Sigmoid colon (tissue), 7 donors: ENCODE measurements around the gene SOAT2. TPM values are rescaled to one million over a fixed set of nuclear protein-coding genes. Genes with fewer than 3 reads are reported as not detected.
A peak's percentile ranks its signal among the peaks of the same experiment; 100 is the strongest.

ENCODE experiments used
- DNase-seq: peaks from one replicate; pipeline ENCODE4 v3.0.0-alpha.2; 2019
- H3K27ac ChIP-seq, 4 donors: fragments of 200-600 bp; sonication (generic); one replicate each; pipeline ENCODE4 v1.5.1; 2016 to 2019; ENCODE audit warnings: mild to moderate bottlenecking in 1 of 4
- H3K27me3 ChIP-seq, 3 donors: fragments of 200-600 bp; sonication (generic); one replicate each; pipeline ENCODE4 v1.5.1; 2019; ENCODE audit warnings: mild to moderate bottlenecking in 1 of 3
- H3K36me3 ChIP-seq, 4 donors: fragments of 200-600 bp; sonication (generic); one replicate each; pipeline ENCODE4 v1.5.1; 2016 to 2019
- H3K4me1 ChIP-seq, 4 donors: fragments of 200-600 bp; sonication (generic); one replicate each; pipeline ENCODE4 v1.5.1; 2017 to 2019
- H3K4me3 ChIP-seq, 4 donors: fragments of 200-600 bp; sonication (generic); one replicate each; pipeline ENCODE4 v1.5.1; 2017 to 2019; ENCODE audit warnings: mild to moderate bottlenecking in 2 of 4, moderate library complexity in 1 of 4
- H3K9me3 ChIP-seq, 4 donors: fragments of 200-600 bp in 3 of 4; sonication (generic) in 3 of 4; one replicate each; pipeline versions ENCODE4 v1.5.1 to v1.6.1; 2013 to 2019
- EP300 ChIP-seq, 4 donors: sonication (generic); formaldehyde crosslinking; IDR thresholded peaks; one replicate each; pipeline ENCODE4 v1.6.1; 2017; ENCODE audit warnings: antibody characterized with exemption in 4 of 4
- POLR2A ChIP-seq, 2 donors: fragments of 450-650 bp; IDR thresholded peaks; one replicate each; pipeline ENCODE4 v1.6.1; 2016; ENCODE audit warnings: antibody characterized with exemption in 2 of 2, mild to moderate bottlenecking in 2 of 2, moderate library complexity in 2 of 2
- POLR2AphosphoS5 ChIP-seq, 4 donors: sonication (generic); formaldehyde crosslinking; IDR thresholded peaks; one replicate each; pipeline ENCODE4 v1.6.1; 2017; ENCODE audit warnings: antibody characterized with exemption in 4 of 4
- WGBS, 2 donors: extraction: QIAGEN DNeasy Blood & Tissue Kit; methylation state at CpG; one replicate each; pipeline ENCODE4 v1.1.7; 2013; 5-methylcytosine and 5-hydroxymethylcytosine counted together
- intact Hi-C: fragments of 100-400 bp; cut with DNase I; formaldehyde crosslinking; loops from one replicate; pipeline ENCODE4 v1.15.1; 2023
- polyA plus RNA-seq, 3 donors: library from polyadenylated mRNA; stranded (reverse); fragments of 200-250 nt; gene quantifications; one replicate each; pipeline ENCODE4 v1.2.3, GENCODE V29; 2013
- total RNA-seq, 4 donors: library from RNA; depleted of rRNA; stranded (reverse); fragments of >200 nt; gene quantifications; one replicate each; pipeline ENCODE4 v1.1.0, GENCODE V29; 2016
- TF ChIP-seq, protein P1 (sequence below), 4 experiments: fragments of 450-650 bp in 3 of 4; fragments of 200-600 bp in 1 of 4; IDR thresholded peaks; one replicate each; pipeline ENCODE4 v1.5.1; 2016 to 2019; ENCODE audit warnings: antibody characterized with exemption in 4 of 4, mild to moderate bottlenecking in 3 of 4, moderate library complexity in 2 of 4
- donor health status: healthy with polysubstance abuse.
- donor health status: Bipolar disorder and iron deficiency.
- donor health status: healthy.

SOAT2 gene
- total and polyA plus RNA-seq, 7 donors, result 0.09 to 0.55 (median 0.41) TPM; not detected in 4

DNA sequence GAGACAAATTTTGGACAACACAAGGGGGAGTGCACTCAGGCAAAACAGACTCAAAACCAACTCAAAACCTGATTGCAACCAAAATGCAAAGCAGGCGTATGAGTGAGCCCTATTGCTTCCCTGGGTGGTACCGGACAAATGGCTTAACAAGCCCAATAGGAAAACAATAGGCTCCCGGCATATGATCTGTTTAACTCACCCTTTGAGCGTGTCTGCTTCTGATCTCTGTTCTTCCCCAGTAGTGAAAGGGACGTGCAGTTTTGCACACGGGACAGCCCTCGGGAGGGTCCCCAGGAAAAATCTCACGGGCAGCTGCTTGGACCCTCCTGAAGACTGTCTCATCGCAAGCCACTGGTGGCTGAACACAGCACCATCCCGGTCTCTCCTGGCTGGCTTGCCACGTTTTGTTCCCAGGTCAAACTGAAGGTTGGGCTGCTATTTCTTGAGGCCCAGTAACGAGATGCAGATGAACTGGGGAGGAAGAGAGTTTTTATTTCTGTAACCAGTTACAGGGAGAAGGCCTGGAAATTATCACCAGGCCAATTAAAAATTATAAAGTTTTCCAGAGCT is 9.9 kb downstream of the SOAT2 start:
- no peaks in the 10 kb centered on the region for H3K27me3 ChIP-seq
- no peak overlapping the region for H3K27ac ChIP-seq
- H3K4me3 ChIP-seq, result no peak overlapping the region
- H3K36me3 ChIP-seq, result no peaks in the 10 kb centered on the region
- H3K4me1 ChIP-seq, result peaks cover 0 to 11% (median 3%) of the 10 kb centered on the region in 4 donors
- no peak for TF ChIP-seq POLR2A (IDR thresholded peaks at IDR 0.05)
- TF ChIP-seq, protein P1, sequence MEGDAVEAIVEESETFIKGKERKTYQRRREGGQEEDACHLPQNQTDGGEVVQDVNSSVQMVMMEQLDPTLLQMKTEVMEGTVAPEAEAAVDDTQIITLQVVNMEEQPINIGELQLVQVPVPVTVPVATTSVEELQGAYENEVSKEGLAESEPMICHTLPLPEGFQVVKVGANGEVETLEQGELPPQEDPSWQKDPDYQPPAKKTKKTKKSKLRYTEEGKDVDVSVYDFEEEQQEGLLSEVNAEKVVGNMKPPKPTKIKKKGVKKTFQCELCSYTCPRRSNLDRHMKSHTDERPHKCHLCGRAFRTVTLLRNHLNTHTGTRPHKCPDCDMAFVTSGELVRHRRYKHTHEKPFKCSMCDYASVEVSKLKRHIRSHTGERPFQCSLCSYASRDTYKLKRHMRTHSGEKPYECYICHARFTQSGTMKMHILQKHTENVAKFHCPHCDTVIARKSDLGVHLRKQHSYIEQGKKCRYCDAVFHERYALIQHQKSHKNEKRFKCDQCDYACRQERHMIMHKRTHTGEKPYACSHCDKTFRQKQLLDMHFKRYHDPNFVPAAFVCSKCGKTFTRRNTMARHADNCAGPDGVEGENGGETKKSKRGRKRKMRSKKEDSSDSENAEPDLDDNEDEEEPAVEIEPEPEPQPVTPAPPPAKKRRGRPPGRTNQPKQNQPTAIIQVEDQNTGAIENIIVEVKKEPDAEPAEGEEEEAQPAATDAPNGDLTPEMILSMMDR (IDR thresholded peaks at IDR 0.05), result no peak
- no peak for TF ChIP-seq POLR2AphosphoS5 (IDR thresholded peaks at IDR 0.05)
- no peak for TF ChIP-seq EP300 (IDR thresholded peaks at IDR 0.05)
- intact Hi-C loops, result no loop called here
- 35 to 70% methylated on average over 12 of the region's 12 CpGs for WGBS, 2 donors
- DNase-seq, result no peak
- H3K9me3 ChIP-seq, result no peaks in the 10 kb centered on the region

DNA sequence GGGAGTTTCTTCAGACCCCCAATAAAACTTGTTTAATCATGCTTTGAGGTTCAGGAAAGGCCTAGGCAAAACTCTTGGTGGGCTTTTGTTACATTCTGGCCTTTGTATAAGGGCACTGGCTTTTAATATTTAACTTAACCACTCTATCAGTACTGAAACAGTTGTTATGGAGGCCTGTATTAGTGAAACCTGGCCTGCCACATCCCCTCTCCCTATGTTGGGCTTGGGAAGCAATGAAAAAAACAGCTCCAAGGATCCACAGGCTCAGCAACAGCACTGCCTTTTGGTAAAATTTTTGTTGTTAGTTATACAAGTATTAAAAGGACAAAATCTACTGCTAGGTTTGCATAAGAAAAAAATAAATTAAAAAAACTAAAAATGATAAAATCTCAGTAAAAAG is 10.7 kb downstream of the SOAT2 start:
- intact Hi-C loops, result no loop called here
- no peak overlapping the region for H3K27ac ChIP-seq

DNA sequence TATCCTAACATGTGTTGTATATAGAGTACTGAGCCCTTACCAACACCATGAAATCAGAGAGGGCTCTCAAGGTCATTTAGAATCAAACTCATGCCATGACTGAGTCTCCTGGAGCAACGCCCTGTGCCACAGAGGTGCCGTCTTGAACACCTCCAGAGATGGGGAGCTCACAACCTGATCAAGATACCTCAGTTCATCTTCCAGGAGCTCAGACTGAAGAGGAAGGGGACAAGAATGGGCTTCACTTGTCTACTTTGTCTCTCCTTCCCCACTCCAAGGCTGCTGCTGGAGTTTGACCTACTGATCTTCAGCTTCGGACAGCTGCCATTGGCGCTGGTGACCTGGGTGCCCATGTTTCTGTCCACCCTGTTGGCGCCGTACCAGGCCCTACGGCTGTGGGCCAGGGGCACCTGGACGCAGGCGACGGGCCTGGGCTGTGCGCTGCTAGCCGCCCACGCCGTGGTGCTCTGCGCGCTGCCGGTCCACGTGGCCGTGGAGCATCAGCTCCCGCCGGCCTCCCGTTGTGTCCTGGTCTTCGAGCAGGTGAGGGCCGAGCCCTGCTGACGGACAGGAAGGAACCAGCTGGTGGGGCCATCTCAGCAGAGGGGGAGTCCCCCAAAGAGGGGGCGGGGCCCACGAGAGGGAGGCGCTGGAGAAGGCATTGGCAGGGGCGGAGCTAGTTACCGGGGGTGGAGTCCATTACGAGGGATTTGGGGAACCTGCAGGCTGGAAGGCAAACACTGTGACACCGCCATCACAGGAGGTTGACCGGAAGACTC is 12.0 kb downstream of the SOAT2 start:
- TF ChIP-seq, protein P1 (IDR thresholded peaks at IDR 0.05), result no peak
- TF ChIP-seq POLR2AphosphoS5 (IDR thresholded peaks at IDR 0.05) (no peak), POLR2A (IDR thresholded peaks at IDR 0.05) (no peak), EP300 (IDR thresholded peaks at IDR 0.05) (no peak)
- H3K4me1 ChIP-seq, result peaks cover 0 to 11% (median 3%) of the 10 kb centered on the region in 4 donors
- H3K4me3 ChIP-seq, result no peak overlapping the region
- H3K27me3 ChIP-seq, result no peaks in the 10 kb centered on the region
- WGBS, 2 donors, result 92 to 95% methylated on average over 33 of the region's 33 CpGs
- no peaks in the 10 kb centered on the region for H3K9me3 ChIP-seq
- H3K27ac ChIP-seq, result no peak overlapping the region
- no peak for DNase-seq
- H3K36me3 ChIP-seq, result no peaks in the 10 kb centered on the region
- intact Hi-C loops, result no loop called here

More for the DNA sequence above, 10.7 kb downstream of the SOAT2 start:
- Histone ChIP-seq H3K4me3 (no peak overlapping the region), H3K36me3 (no peaks in the 10 kb centered on the region), H3K9me3 (no peaks in the 10 kb centered on the region), H3K4me1 (peaks cover 0 to 11% (median 3%) of the 10 kb centered on the region in 4 donors), H3K27me3 (no peaks in the 10 kb centered on the region)
- no peak for DNase-seq
- TF ChIP-seq EP300 (IDR thresholded peaks at IDR 0.05) (no peak), POLR2A (IDR thresholded peaks at IDR 0.05) (no peak), POLR2AphosphoS5 (IDR thresholded peaks at IDR 0.05) (no peak)
- TF ChIP-seq, protein P1 (IDR thresholded peaks at IDR 0.05), result no peak

DNA sequence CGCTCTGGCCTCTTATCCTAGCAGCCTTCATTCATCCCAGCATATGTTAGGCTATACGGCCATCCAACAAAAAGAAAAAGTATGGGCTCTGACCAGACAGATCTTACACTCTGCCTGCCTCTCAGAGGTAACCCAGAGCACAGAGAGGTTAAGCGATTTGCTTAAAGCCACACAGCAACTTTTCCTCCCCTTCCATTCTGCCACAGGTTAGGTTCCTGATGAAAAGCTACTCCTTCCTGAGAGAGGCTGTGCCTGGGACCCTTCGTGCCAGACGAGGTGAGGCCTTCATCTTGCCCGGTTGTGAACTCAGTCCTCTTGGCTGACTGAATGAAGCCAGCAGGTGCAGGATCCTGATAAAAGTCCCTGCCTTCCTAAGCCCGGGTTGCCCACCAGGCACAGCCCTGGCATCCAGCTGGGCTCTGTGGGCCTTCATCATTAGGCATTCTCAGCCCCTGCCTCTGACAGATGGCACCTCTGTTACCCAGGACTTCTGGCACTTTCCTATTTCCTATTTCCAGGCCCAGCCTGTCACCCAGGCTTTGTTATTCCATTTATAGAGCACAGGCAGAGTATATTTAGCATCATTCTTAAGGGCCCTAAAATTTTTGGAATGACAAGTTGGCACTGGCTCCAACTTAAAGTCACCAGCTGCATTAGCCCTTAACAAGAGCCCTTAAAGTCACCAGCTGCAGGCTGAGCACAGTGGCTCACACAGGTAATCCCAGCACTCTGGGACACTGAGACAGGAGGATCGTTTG is 12.8 kb downstream of the SOAT2 start:
- 94% methylated on average over 8 of the region's 8 CpGs for WGBS, 2 donors
- no peak for DNase-seq
- Histone ChIP-seq H3K27me3 (no peaks in the 10 kb centered on the region), H3K9me3 (no peaks in the 10 kb centered on the region), H3K4me1 (peaks cover 0 to 11% (median 3%) of the 10 kb centered on the region in 4 donors), H3K4me3 (no peak overlapping the region), H3K27ac (peak overlapping the region in 1 of 4 donors; percentile 23), H3K36me3 (no peaks in the 10 kb centered on the region)
- TF ChIP-seq, protein P1 (IDR thresholded peaks at IDR 0.05), result no peak
- no peak for TF ChIP-seq POLR2AphosphoS5 (IDR thresholded peaks at IDR 0.05)
- no peak for TF ChIP-seq POLR2A (IDR thresholded peaks at IDR 0.05)
- no peak for TF ChIP-seq EP300 (IDR thresholded peaks at IDR 0.05)
- intact Hi-C loops, result no loop called here
